Mesenchymal stem cell (in vitro differentiated cells and primary cell): Measurements from ENCODE around the gene ETFB. TPM values are rescaled to one million over a fixed set of nuclear protein-coding genes. Genes with fewer than 3 reads are reported as not detected.

Experiments used
- DNase-seq: peaks from one replicate; pipeline ENCODE4 v3.0.0-alpha.2; 2013
- H2AFZ ChIP-seq: one replicate; pipeline ENCODE4 v1.6.1; 2013; ENCODE audit warnings: low read depth, mild to moderate bottlenecking, control low read depth, inconsistent platforms, low read length, moderate library complexity
- H2AK5ac ChIP-seq: 2 replicates; pipeline ENCODE4 v1.6.1; 2013; ENCODE audit warnings: low read length, moderate library complexity, mild to moderate bottlenecking, inconsistent platforms; ENCODE audit not compliant: severe bottlenecking
- H2BK120ac ChIP-seq: one replicate; pipeline ENCODE4 v1.6.1; 2013; ENCODE audit warnings: low read depth, mild to moderate bottlenecking, inconsistent platforms, low read length, moderate library complexity
- H2BK12ac ChIP-seq, 2 experiments: one replicate each; pipeline ENCODE4 v1.6.1; 2013; ENCODE audit warnings: inconsistent platforms in 2 of 2, low read length in 2 of 2, mild to moderate bottlenecking in 2 of 2, moderate library complexity in 2 of 2, control low read depth in 1 of 2
- H2BK15ac ChIP-seq: one replicate; pipeline ENCODE4 v1.6.1; 2013; ENCODE audit warnings: mild to moderate bottlenecking, low read depth, inconsistent platforms; ENCODE audit not compliant: poor library complexity, severe bottlenecking
- H2BK5ac ChIP-seq: 2 replicates; pipeline ENCODE4 v1.6.1; 2013; ENCODE audit warnings: low read depth, mild to moderate bottlenecking, low read length, control low read depth, inconsistent platforms; ENCODE audit not compliant: poor library complexity, severe bottlenecking
- H3K14ac ChIP-seq, 2 experiments: one replicate each; pipeline ENCODE4 v1.6.1; 2013; ENCODE audit warnings: inconsistent platforms in 2 of 2, low read length in 2 of 2, control low read depth in 1 of 2, mild to moderate bottlenecking in 1 of 2, moderate library complexity in 1 of 2
- H3K18ac ChIP-seq, 2 experiments: one replicate each; pipeline ENCODE4 v1.6.1; 2013; ENCODE audit warnings: inconsistent platforms in 2 of 2, low read length in 2 of 2, control low read depth in 1 of 2, low read depth in 1 of 2, mild to moderate bottlenecking in 1 of 2
- H3K23ac ChIP-seq, 2 experiments: one replicate each; pipeline ENCODE4 v1.6.1; 2013; ENCODE audit warnings: inconsistent platforms in 2 of 2, low read length in 2 of 2, mild to moderate bottlenecking in 2 of 2, moderate library complexity in 2 of 2, control low read depth in 1 of 2
- H3K27ac ChIP-seq: 2 replicates; pipeline ENCODE4 v1.5.1; 2013; ENCODE audit warnings: mild to moderate bottlenecking, moderate library complexity, low read length, control low read depth, inconsistent platforms; ENCODE audit not compliant: poor library complexity, severe bottlenecking
- H3K27me3 ChIP-seq, 2 experiments: 2 replicates each; pipeline versions ENCODE4 v1.6.1 to v1.7.0; 2013; ENCODE audit warnings: low read length in 2 of 2, mild to moderate bottlenecking in 2 of 2, moderate library complexity in 2 of 2, control low read depth in 1 of 2, inconsistent platforms in 1 of 2; ENCODE audit not compliant: control insufficient read depth in 1 of 2, insufficient read depth in 1 of 2
- H3K36me3 ChIP-seq, 2 experiments: 2 replicates each; pipeline versions ENCODE4 v1.6.1 to v1.7.0; 2013; ENCODE audit warnings: low read length in 2 of 2, control low read depth in 1 of 2, inconsistent platforms in 1 of 2, low read depth in 1 of 2, mild to moderate bottlenecking in 1 of 2; ENCODE audit not compliant: insufficient read depth in 2 of 2, control insufficient read depth in 1 of 2
- H3K4ac ChIP-seq, 2 experiments: one replicate each; pipeline ENCODE4 v1.6.1; 2013; ENCODE audit warnings: inconsistent platforms in 2 of 2, low read length in 2 of 2, mild to moderate bottlenecking in 2 of 2, moderate library complexity in 2 of 2, control low read depth in 1 of 2, low read depth in 1 of 2
- H3K4me1 ChIP-seq: 2 replicates; pipeline ENCODE4 v1.6.1; 2013; ENCODE audit warnings: low read depth, low read length, control low read depth; ENCODE audit not compliant: control insufficient read depth, insufficient read depth
- H3K4me2 ChIP-seq: 2 replicates; pipeline ENCODE4 v1.6.1; 2013; ENCODE audit warnings: low read length, mild to moderate bottlenecking, inconsistent platforms; ENCODE audit not compliant: poor library complexity, severe bottlenecking
- H3K4me3 ChIP-seq, 2 experiments: 2 replicates each; pipeline versions ENCODE4 v1.5.1 to v1.7.0; 2013; ENCODE audit warnings: low read length in 2 of 2, mild to moderate bottlenecking in 2 of 2, control low read depth in 1 of 2, low read depth in 1 of 2; ENCODE audit not compliant: insufficient read depth in 1 of 2
- H3K79me1 ChIP-seq: replicated peaks from 2 replicates; pipeline ENCODE4 v1.6.1; 2013; ENCODE audit warnings: mild to moderate bottlenecking, control low read depth, low read length, inconsistent platforms; ENCODE audit not compliant: poor library complexity, severe bottlenecking
- H3K9ac ChIP-seq: 2 replicates; pipeline ENCODE4 v1.7.0; 2013; ENCODE audit warnings: mild to moderate bottlenecking, low read length, moderate library complexity
- H3K9me3 ChIP-seq: 2 replicates; pipeline ENCODE4 v1.7.0; 2013; ENCODE audit warnings: mild to moderate bottlenecking, low read length; ENCODE audit not compliant: control insufficient read depth
- H4K8ac ChIP-seq: one replicate; pipeline ENCODE4 v1.6.1; 2013; ENCODE audit warnings: inconsistent platforms, mild to moderate bottlenecking, low read length, moderate library complexity
- H4K91ac ChIP-seq: one replicate; pipeline ENCODE4 v1.6.1; 2013; ENCODE audit warnings: mild to moderate bottlenecking, low read length, inconsistent platforms
- WGBS: methylation state at CpG from one replicate; pipeline ENCODE4 v1.1.7; 2013; ENCODE audit warnings: mixed read lengths; 5-methylcytosine and 5-hydroxymethylcytosine counted together
- polyA plus RNA-seq, 2 experiments: library from polyadenylated mRNA; stranded (reverse); fragments of 200-250 nt; gene quantifications; one replicate each; pipeline ENCODE4 v1.2.3, GENCODE V29; 2013

Gene ETFB
- polyA plus RNA-seq (2013, experiment 1 of 2): 59.0 TPM
- polyA plus RNA-seq (2013, experiment 2 of 2): 61.6 TPM

DNA sequence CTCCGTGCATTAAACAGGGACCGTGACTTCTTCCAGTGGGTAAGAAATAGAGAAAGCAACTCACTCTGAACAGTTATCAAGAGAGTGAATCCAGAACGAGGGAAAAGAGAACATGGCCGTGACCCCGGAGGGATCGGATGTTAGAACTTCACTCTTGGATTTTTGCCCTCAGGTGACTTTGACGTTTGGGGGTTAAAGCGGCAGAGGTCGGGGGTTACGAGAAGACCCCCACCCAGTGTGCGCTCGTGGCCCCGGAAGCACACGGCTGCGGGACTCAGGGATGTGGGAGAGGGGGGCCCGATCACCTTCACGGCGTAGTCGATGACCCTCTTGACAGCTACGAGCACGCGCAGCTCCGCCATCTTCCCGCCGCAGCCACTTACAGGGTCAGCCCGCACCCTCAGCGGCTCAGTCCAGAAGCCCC, at the start of gene ETFB:
ETFB (minus strand) TSS at position 424 of the 424 bp plus-strand sequence; CDS start at position 362, 62 bp downstream.
- Histone ChIP-seq H2BK5ac (peak within 1 kb of the TSS; percentile 15), H3K18ac (peak within 1 kb of the TSS; percentile 93 to 98), H3K4me1 (peaks cover 35% of the 10 kb centered on the region), H3K14ac (peak within 1 kb of the TSS in 1 of 2 experiments; percentile 97), H3K27me3 (peaks cover 0 to 2% of the 10 kb centered on the region in 2 experiments), H4K91ac (peak within 1 kb of the TSS; percentile 79), H3K4me3 (peak within 1 kb of the TSS; percentile 90 to 91), H2BK12ac (peak within 1 kb of the TSS in 1 of 2 experiments; percentile 51), H3K79me1 (peaks cover 25% of the 10 kb centered on the region), H3K27ac (peak within 1 kb of the TSS; percentile 83), H3K23ac (peak within 1 kb of the TSS in 1 of 2 experiments; percentile 27), H2AFZ (peak within 1 kb of the TSS; percentile 67), H2AK5ac (peak within 1 kb of the TSS; percentile 38), H3K36me3 (no peaks in the 10 kb centered on the region), H3K9me3 (no peaks in the 10 kb centered on the region), H3K4ac (peak within 1 kb of the TSS; percentile 58 to 96), H2BK15ac (peak within 1 kb of the TSS; percentile 87), H4K8ac (peak within 1 kb of the TSS; percentile 94), H3K4me2 (peak within 1 kb of the TSS; percentile 95), H3K9ac (peak within 1 kb of the TSS; percentile 95), H2BK120ac (peak within 1 kb of the TSS; percentile 45)
- no peak for DNase-seq
- WGBS: 3% methylated on average over 12 of the region's 27 CpGs

GRCh38 chr19:51415187-51415586, 49.0 kb upstream of the ETFB start:
- H3K4me3 ChIP-seq: no peak overlapping the region
- no peaks in the 10 kb centered on the region for H3K9me3 ChIP-seq
- no peak overlapping the region for H2BK12ac ChIP-seq
- H2BK5ac ChIP-seq: no peak overlapping the region
- H2AFZ ChIP-seq: no peak overlapping the region
- no peak overlapping the region for H3K4ac ChIP-seq
- H3K23ac ChIP-seq: no peak overlapping the region
- 79% methylated on average over 12 of the region's 12 CpGs for WGBS
- no peak overlapping the region for H2AK5ac ChIP-seq
- no peak overlapping the region for H3K14ac ChIP-seq
- H3K36me3 ChIP-seq: no peaks in the 10 kb centered on the region
- no peaks in the 10 kb centered on the region for H3K79me1 ChIP-seq
- no peak for DNase-seq
- no peak overlapping the region for H3K27ac ChIP-seq
- H2BK15ac ChIP-seq: no peak overlapping the region
- no peaks in the 10 kb centered on the region for H3K4me1 ChIP-seq
- H3K9ac ChIP-seq: no peak overlapping the region
- H4K91ac ChIP-seq: no peak overlapping the region
- H3K4me2 ChIP-seq: no peak overlapping the region
- no peak overlapping the region for H4K8ac ChIP-seq
- no peak overlapping the region for H2BK120ac ChIP-seq
- H3K18ac ChIP-seq: no peak overlapping the region
- H3K27me3 ChIP-seq: peaks cover 0 to 26% of the 10 kb centered on the region in 2 experiments

DNA sequence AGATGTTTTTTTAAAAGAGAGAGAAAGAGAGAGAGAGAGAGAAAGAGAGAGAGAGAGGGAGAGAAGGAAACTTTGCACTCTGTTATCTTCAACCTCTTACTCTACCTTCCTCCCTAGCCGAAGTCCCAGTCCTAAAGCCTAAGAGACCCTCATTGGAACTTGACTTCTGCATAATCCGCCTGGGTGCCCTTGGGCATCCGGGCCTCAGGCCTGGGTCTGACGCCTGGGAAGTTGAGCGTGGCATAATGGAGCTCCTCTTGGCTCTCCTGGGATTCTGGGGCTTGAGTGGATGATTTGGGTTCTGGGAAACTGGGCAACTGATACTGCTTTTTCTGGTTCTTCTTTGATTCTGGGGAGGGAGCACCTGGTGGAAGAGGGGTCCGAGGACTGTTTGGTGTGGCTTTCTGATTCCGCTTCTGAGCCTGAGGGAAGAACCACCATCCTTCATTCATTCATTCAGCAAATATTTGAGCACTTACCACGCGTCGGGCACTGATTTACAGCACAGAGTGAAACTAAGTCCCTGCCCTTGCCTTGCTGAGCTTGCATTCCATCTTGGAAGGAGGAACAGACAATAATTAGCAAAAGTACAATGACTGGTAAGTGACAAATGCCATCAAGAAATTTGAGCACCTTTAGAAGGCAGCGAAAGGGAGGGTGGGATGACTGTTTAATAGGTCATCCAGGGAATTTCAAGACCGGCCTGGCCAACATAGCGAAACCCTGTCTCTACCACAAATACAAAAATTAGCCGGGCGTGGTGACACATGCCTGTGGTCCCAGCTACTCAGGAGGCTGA, 45.0 kb upstream of the ETFB start:
- Histone ChIP-seq H3K79me1 (no peaks in the 10 kb centered on the region), H2AFZ (no peak overlapping the region), H3K4ac (no peak overlapping the region), H3K9ac (no peak overlapping the region), H2BK12ac (no peak overlapping the region), H2BK15ac (no peak overlapping the region), H3K4me2 (no peak overlapping the region), H4K91ac (no peak overlapping the region), H3K4me3 (no peak overlapping the region), H3K36me3 (no peaks in the 10 kb centered on the region), H3K4me1 (no peaks in the 10 kb centered on the region), H3K9me3 (no peaks in the 10 kb centered on the region), H4K8ac (no peak overlapping the region), H3K18ac (no peak overlapping the region), H3K27me3 (peaks cover 0 to 24% of the 10 kb centered on the region in 2 experiments), H2AK5ac (no peak overlapping the region), H3K23ac (no peak overlapping the region), H3K14ac (no peak overlapping the region), H2BK5ac (no peak overlapping the region), H3K27ac (no peak overlapping the region), H2BK120ac (no peak overlapping the region)
- 86% methylated on average over 15 of the region's 15 CpGs for whole genome bisulfite sequencing
- DNase-seq: no peak

DNA sequence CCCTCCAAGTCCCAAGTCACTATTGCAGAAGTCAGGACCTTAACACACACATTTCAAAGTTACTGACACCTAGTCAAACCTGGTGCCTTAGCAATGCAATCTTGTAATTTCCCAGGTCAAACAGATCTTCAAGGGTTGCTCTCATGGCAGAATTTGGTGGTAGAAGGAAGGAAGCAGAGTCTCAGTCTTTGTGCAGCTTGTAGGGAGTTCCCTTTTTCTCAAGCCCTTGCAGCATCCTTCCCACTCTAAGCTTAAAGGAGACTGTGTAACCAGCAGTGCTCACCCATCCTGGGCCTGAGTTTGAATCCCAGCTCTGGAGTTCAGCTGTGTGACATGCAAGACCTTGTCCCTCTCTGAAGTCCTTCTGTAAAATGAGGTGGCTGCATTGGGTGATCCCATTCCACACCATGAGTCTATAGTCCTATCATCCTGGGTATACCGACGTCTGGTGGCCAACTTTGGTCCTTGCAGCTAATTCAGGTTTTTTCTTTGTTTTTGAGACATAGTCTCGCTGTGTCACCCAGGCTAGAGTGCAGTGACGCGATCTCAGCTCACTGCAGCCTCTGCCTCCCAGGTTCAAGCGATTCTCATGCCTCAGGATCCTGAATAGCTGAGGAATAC, 41.4 kb upstream of the ETFB start:
- peaks cover 0 to 13% of the 10 kb centered on the region in 2 experiments for H3K27me3 ChIP-seq
- no peak overlapping the region for H3K4me2 ChIP-seq

More for the DNA sequence above, 41.4 kb upstream of the ETFB start:
- Histone ChIP-seq H2AFZ (no peak overlapping the region), H3K4me3 (no peak overlapping the region), H2BK12ac (no peak overlapping the region), H3K27ac (no peak overlapping the region), H3K23ac (no peak overlapping the region), H3K14ac (no peak overlapping the region), H4K91ac (no peak overlapping the region), H3K4me1 (no peaks in the 10 kb centered on the region), H3K18ac (no peak overlapping the region), H2AK5ac (no peak overlapping the region), H3K9ac (no peak overlapping the region), H3K36me3 (no peaks in the 10 kb centered on the region), H3K4ac (no peak overlapping the region), H2BK5ac (no peak overlapping the region), H4K8ac (no peak overlapping the region), H2BK15ac (no peak overlapping the region), H3K79me1 (no peaks in the 10 kb centered on the region), H3K9me3 (peaks cover 10% of the 10 kb centered on the region), H2BK120ac (no peak overlapping the region)
- WGBS: 63% methylated on average over 6 of the region's 6 CpGs
- DNase-seq: peak; percentile 21
